ENCODE measurements around the gene ZDHHC24. TPM values are rescaled to one million over a fixed set of nuclear protein-coding genes. Genes with fewer than 3 reads are reported as not detected.
A peak's percentile ranks its signal among the peaks of the same experiment; 100 is the strongest.

ZDHHC24 gene
- polyA plus RNA-seq, 1 donor from 2014 or later, result 15.9 TPM

GRCh38 chr11:66479394-66480116 lies 66.3 kb downstream of the ZDHHC24 start:
- H3K9ac ChIP-seq (ENCODE audit: low read length), result peak overlapping the region; percentile 93
- H3F3A ChIP-seq (ENCODE audit: insufficient read depth, low read length, poor library complexity, severe bottlenecking), result no peaks in the 10 kb centered on the region
- no peak for TF ChIP-seq MXI1 (conservative IDR thresholded peaks at IDR 0.05; ENCODE audit: poor library complexity, severe bottlenecking)
- TF ChIP-seq TAF1 (IDR thresholded peaks at IDR 0.05; ENCODE audit: low read depth), result peak; percentile 30
- H3K27me3 ChIP-seq (ENCODE audit: insufficient read depth, low read depth, low read length), result no peaks in the 10 kb centered on the region
- no peaks in the 10 kb centered on the region for H4K20me1 ChIP-seq (ENCODE audit: insufficient read depth)
- no peaks in the 10 kb centered on the region for H3K9me3 ChIP-seq (ENCODE audit: low read length)
- H3K79me2 ChIP-seq (replicated peaks; ENCODE audit: insufficient read depth, low read length), result peaks cover 7% of the 10 kb centered on the region
- peak overlapping the region; percentile 86 for H3K27ac ChIP-seq (ENCODE audit: low read length)
- peak overlapping the region; percentile 83 for H2AFZ ChIP-seq (ENCODE audit: low read depth, low read length)
- H3K4me2 ChIP-seq (ENCODE audit: low read length), result peak overlapping the region; percentile 71
- H3K9me2 ChIP-seq (ENCODE audit: insufficient read depth, low read length), result no peaks in the 10 kb centered on the region
- H3K4me3 ChIP-seq (ENCODE audit: low read length), result peak overlapping the region; percentile 95
- no peaks in the 10 kb centered on the region for H3K36me3 ChIP-seq (ENCODE audit: insufficient read depth, low read length)

DNA sequence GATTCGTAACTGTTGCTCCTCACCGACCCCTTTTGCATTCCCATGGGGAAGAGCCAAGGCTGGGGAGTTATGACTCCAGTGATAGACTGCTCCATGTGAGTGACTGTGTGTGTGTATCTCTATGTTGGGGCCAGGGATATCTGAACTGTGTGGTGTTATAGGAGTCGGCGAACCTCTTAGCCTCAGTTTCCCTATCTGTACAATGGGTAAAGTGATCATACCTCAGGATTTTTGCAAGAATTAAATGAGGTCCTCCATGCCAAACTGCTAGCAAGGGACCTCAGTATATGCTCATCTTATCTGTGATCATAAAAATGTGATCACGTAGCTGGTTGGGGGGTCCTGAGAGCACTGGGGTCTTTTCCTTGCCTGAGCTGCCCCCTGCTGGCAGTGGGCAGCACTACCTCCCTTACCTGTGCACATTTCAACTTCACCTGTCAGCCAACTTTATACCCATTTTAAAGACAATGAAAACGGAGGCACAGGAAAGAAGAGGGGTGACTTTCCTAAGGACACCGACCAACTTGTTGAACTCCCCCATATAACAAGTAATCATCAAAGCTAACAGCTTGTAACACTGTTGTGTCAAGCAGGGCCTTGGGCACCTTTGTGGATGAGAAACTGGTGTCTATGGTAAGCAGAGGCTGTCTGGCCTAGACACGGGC lies 67.0 kb downstream of the ZDHHC24 start:
- H3K79me2 ChIP-seq (replicated peaks; ENCODE audit: insufficient read depth, low read length), result peaks cover 7% of the 10 kb centered on the region
- no peaks in the 10 kb centered on the region for H3K9me3 ChIP-seq (ENCODE audit: low read length)
- H3K9me2 ChIP-seq (ENCODE audit: insufficient read depth, low read length), result no peaks in the 10 kb centered on the region
- peak overlapping the region; percentile 93 for H3K9ac ChIP-seq (ENCODE audit: low read length)
- TF ChIP-seq, protein P1, sequence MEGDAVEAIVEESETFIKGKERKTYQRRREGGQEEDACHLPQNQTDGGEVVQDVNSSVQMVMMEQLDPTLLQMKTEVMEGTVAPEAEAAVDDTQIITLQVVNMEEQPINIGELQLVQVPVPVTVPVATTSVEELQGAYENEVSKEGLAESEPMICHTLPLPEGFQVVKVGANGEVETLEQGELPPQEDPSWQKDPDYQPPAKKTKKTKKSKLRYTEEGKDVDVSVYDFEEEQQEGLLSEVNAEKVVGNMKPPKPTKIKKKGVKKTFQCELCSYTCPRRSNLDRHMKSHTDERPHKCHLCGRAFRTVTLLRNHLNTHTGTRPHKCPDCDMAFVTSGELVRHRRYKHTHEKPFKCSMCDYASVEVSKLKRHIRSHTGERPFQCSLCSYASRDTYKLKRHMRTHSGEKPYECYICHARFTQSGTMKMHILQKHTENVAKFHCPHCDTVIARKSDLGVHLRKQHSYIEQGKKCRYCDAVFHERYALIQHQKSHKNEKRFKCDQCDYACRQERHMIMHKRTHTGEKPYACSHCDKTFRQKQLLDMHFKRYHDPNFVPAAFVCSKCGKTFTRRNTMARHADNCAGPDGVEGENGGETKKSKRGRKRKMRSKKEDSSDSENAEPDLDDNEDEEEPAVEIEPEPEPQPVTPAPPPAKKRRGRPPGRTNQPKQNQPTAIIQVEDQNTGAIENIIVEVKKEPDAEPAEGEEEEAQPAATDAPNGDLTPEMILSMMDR (IDR thresholded peaks at IDR 0.05; ENCODE audit: poor library complexity, severe bottlenecking), result peak; percentile 64
- peak; percentile 48 for TF ChIP-seq SMC3 (conservative IDR thresholded peaks at IDR 0.05; ENCODE audit: poor library complexity)
- TF ChIP-seq MXI1 (conservative IDR thresholded peaks at IDR 0.05; ENCODE audit: poor library complexity, severe bottlenecking), result no peak
- TF ChIP-seq RAD21 (conservative IDR thresholded peaks at IDR 0.05), result peak; percentile 45
- H4K20me1 ChIP-seq (ENCODE audit: insufficient read depth), result no peaks in the 10 kb centered on the region
- no peaks in the 10 kb centered on the region for H3F3A ChIP-seq (ENCODE audit: insufficient read depth, low read length, poor library complexity, severe bottlenecking)
- peak overlapping the region; percentile 71 for H3K4me2 ChIP-seq (ENCODE audit: low read length)
- peak overlapping the region; percentile 95 for H3K4me3 ChIP-seq (ENCODE audit: low read length)
- no peaks in the 10 kb centered on the region for H3K27me3 ChIP-seq (ENCODE audit: insufficient read depth, low read depth, low read length)
- peak overlapping the region; percentile 86 for H3K27ac ChIP-seq (ENCODE audit: low read length)
- H2AFZ ChIP-seq (ENCODE audit: low read depth, low read length), result no peak overlapping the region
- H3K36me3 ChIP-seq (ENCODE audit: insufficient read depth, low read length), result no peaks in the 10 kb centered on the region

- Histone ChIP-seq H2AFZ (ENCODE audit: low read depth, low read length) (no peak overlapping the region), H3F3A (ENCODE audit: insufficient read depth, low read length, poor library complexity, severe bottlenecking) (no peaks in the 10 kb centered on the region), H3K4me3 (ENCODE audit: low read length) (no peak overlapping the region), H3K27ac (ENCODE audit: low read length) (no peak overlapping the region), H3K79me2 (replicated peaks; ENCODE audit: insufficient read depth, low read length) (peaks cover 7% of the 10 kb centered on the region), H3K4me2 (ENCODE audit: low read length) (no peak overlapping the region), H3K36me3 (ENCODE audit: insufficient read depth, low read length) (no peaks in the 10 kb centered on the region), H3K27me3 (ENCODE audit: insufficient read depth, low read depth, low read length) (no peaks in the 10 kb centered on the region), H3K9ac (ENCODE audit: low read length) (no peak overlapping the region), H4K20me1 (ENCODE audit: insufficient read depth) (no peaks in the 10 kb centered on the region), H3K9me2 (ENCODE audit: insufficient read depth, low read length) (no peaks in the 10 kb centered on the region), H3K9me3 (ENCODE audit: low read length) (no peaks in the 10 kb centered on the region)
- TF ChIP-seq, protein P1 (IDR thresholded peaks at IDR 0.05; ENCODE audit: poor library complexity, severe bottlenecking), result no peak
Observed at GRCh38 chr11:66477263-66478201, 68.3 kb downstream of the ZDHHC24 start.
